HG03066 (cell line): Measurements from ENCODE around the gene MLC1.
"Not testable (repeated sequence)": the region's sequence is repeated elsewhere in the genome, so short reads cannot be mapped to it uniquely, and the experiment has no call there.

Experiments used
- ATAC-seq: cut with Tn5 transposase; IDR thresholded peaks from one replicate; pipeline ENCODE4 v1.9.1; 2021; ENCODE audit warnings: low read depth; ENCODE audit not compliant: unreplicated experiment

MLC1 gene

GRCh38 chr22:50104141-50104544, 18.9 kb upstream of the MLC1 start:
- ATAC-seq: no peak

GRCh38 chr22:50102946-50103345, 17.7 kb upstream of the MLC1 start:
- no peak for ATAC-seq

GRCh38 chr22:50101870-50102565, 16.8 kb upstream of the MLC1 start:
- ATAC-seq: no peak

- ATAC-seq: no peak
These were observed 12.8 kb upstream of the MLC1 start for GRCh38 chr22:50098052-50098451.

GRCh38 chr22:50092342-50092741, 7.1 kb upstream of the MLC1 start:
- no peak for ATAC-seq

- no peak for ATAC-seq
These were observed 6.0 kb upstream of the MLC1 start for GRCh38 chr22:50091092-50091768.

DNA sequence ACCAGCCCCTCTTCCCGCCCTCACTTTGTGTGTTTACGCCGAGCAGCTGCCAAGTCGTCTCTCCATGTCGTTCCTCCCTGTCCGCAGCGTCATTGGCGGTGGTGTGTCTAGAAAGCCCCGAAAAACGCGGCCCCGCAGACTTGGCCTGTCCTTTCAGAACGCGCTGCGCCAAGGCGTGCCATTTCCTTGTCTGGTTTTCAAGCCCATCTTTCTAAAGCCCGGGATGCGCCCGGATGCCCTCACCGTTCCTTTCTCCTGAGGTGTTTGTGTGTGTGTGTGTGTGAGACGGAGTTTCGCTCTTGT, 5.1 kb upstream of the MLC1 start:
- no peak for ATAC-seq

DNA sequence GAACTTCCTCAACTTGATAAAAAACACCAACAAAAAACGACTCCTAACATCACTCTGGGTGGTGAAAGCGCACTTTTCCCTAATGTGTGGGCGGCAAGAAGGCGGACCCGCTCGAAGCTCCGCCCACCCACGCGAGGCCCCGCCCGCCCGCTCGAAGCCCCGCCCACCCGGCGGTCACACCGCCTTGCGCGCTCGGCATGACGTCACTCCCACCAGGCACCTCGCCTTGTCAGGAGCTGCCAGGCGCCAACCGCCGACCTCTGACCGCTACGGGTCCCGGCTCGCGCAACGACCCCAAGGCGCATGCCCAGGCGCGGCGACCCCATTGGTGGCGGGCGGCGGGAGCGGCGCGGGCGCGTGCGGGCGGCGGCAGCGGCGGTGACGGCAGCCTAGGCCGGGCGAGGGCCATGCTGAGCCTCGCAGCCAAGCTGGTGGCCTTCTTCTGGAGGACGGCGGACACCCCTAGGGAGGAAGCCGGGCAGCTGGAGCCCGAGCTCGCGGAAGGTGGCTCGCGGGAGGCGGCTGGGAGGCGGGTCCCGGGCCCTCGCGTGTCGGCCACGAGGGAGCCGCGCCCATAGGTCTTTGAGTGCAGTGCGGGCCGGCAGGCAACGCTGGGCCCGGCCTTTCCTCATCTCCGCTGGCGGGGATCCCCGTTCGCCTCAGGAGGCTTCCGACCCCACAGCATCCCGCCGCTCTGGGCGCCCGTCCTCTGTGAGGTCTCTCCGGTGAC, 4.6 kb upstream of the MLC1 start, which contains the start of gene MOV10L1:
Gene MOV10L1 (plus strand): TSS at position 325 of the 730 bp plus-strand sequence. CDS start 83 bp downstream, at position 408.
- ATAC-seq: no peak

- ATAC-seq: no peak
These were observed 4.0 kb upstream of the MLC1 start for GRCh38 chr22:50089231-50089630.

- no peak for ATAC-seq
These were observed 2.9 kb upstream of the MLC1 start for GRCh38 chr22:50088096-50088495.

DNA sequence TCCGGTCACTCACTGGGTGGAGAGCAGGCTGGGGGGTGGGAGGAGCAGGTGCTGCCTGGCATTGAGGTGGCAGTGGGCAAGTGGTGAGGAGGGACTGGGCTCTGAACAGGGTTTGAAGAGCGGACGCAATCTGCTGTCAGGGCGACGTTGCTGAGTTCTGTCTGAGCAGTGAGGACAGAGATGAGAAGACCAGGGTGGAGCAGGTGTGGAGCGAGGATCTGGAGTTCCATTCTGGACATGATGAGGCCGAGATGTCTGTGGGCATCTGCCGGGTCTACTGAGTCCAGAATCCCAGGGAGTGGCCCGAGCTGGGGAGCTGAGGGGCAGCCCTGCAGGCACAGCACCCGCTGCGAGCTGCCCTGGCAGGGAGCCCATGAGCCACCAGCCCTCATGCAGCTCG, 2.4 kb upstream of the MLC1 start:
- ATAC-seq: no peak

GRCh38 chr22:50086975-50087374, 1.7 kb upstream of the MLC1 start:
- ATAC-seq: not testable (repeated sequence)

- ATAC-seq: no peak
These were observed 1.3 kb upstream of the MLC1 start for GRCh38 chr22:50086526-50086925.

GRCh38 chr22:50084614-50085021, 608 bp downstream of the MLC1 start:
- no peak for ATAC-seq

DNA sequence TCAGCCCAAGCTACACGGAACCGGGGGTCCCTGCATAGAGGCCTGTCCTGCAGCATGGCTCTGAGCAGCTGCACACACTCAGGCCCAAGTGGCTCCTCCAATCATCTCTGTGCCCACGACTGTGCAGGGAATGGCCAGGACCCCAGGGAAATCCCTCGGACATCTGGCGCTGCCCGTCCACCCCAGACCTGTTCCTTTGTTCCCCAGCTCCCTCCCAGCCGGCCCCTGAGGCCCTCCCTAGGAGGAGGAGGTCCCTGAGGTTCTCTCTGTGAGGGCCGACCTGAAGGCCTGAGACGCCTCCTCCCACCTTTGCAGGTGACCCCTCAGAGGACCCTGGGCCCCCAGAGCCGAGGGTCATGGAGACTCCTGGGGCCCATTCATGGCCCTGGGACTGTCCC, 1.1 kb downstream of the MLC1 start:
- ATAC-seq: no peak

- ATAC-seq: no peak
These were observed 1.7 kb downstream of the MLC1 start for GRCh38 chr22:50083462-50084079.

- ATAC-seq: no peak
These were observed 2.2 kb downstream of the MLC1 start for GRCh38 chr22:50082961-50083461.

DNA sequence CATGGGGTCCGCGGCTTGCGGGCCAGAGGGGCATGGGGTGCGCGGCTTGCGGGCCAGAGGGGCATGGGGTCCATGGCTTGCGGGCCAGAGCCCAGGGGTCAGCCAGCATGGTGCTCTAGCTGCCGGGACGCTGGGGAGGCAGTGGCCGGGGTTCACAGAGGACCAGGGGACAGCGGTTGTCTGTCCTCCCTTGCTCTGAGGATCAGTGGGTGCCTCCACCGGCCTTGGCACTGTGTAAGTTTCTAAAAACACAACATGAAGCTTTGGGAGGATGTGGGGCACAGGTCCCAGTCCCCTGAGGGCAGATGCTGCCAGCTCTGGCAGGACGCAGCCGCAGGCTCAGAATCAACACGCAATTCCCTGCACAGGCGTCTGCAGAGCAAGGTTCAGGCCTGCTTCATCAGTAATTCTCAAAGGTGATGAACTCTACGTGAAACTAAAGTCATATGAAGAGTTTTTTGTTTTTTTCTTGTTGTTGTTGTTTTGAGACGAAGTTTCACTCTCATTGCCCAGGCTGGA, 3.0 kb downstream of the MLC1 start:
- ATAC-seq: no peak

GRCh38 chr22:50081426-50082196, 3.6 kb downstream of the MLC1 start:
- no peak for ATAC-seq

DNA sequence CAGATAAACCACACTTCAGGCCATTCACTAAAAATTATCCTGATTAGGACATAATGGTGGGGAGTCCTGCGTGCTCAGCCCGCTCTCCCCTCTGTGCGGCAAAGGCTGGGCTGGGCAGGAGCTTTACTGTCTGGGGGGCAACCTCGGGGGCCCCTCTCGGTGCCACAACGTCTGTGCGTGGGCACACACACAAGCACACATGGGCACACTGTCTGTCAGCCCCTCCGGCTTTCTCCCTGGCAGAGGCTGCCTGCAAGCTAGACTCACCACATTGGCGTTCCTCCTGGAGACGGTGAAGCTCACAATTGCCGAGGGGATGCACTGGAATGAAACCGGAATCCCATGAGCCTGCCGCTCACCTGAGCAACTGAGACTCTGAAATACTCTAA, 5.2 kb downstream of the MLC1 start:
- no peak for ATAC-seq
